ENCODE results near the gene SOWAHD.
"Not testable (repeated sequence)": the region's sequence is repeated elsewhere in the genome, so short reads cannot be mapped to it uniquely, and the experiment has no call there.

The SOWAHD gene, protein sequence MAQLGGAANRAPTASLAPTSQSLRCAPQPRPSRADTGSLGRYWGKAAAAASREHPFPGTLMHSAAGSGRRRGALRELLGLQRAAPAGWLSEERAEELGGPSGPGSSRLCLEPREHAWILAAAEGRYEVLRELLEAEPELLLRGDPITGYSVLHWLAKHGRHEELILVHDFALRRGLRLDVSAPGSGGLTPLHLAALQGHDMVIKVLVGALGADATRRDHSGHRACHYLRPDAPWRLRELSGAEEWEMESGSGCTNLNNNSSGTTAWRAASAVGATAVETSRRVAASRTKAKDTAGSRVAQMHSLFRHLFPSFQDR

DNA sequence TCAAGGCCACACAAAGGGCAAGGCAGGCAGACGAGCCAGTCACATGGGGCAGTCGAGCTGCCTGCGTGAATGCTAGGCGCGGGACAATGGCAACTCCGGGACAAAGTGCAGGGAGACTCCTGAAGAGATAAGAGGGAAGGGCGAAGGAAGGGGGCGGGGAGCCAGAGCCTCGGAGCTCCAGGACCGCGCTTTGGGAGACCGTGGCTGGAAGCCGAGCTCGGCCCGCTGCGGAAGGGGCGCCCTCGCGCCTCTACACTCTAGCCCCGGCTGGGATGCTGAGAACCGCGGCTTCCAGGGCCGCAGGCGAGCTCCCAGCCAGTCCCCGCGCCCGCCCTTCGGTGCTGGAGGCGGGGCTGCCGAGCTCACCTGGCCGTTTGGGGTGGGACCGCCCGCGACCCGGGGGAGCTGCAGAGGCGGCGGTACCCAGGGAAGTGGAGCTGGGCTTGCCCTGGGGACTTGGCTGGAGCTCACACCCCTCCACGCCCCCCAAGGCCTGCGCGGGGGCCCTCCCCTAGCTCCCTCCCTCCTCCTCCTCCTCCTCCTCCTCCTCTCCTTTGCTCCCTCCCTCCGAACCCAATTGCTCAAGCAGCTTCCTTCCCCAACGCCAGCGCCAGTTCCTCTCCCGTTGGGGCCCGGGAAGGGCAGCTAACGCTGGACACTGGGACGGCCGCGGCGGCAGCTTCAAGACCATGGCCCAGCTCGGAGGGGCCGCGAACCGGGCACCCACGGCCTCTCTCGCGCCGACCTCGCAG, at the start of gene SOWAHD:
Gene SOWAHD (plus strand): TSS at position 610 of the 752 bp plus-strand sequence. CDS start 80 bp downstream, at position 690.
- DNase-seq = no peak

DNA sequence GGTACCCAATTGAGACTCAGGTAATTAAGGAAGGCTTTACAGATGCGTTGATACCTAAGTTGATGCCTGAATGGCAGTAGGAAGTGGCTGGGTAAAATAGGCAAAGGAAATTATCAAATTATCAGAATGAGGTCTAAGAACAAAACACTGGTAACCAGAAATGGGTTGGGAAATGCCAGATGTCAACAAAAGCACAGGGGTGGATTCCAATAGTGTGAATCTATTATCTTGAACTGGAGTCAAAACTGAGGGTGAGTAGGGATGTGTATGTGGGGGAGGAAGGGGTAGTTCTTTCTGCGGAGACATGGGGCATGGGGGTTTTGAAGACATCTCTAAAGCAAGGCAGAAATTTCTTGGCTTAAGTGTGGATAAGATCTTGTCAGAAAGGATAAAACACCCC, 49.5 kb upstream of the SOWAHD start:
- no peak for DNase-seq

DNA sequence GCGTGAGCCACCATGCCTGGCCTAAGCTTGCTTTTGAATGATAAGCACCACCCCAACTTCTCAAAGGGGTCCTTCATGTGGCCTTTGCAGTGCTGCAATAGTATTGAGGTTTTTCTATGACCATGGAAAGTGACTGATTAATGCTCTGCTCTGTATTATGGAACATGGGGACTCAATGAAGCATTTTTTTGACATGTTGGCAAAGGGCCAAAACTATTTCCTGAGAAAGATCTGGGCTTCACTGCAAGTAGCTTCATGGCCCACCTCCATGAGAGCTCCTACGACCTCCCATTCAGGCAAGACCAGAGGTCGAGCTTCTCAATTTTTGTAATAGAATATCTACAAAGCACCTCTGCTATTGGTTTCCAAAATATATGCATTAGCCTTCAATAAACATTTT, 48.8 kb upstream of the SOWAHD start:
- no peak for DNase-seq

DNA sequence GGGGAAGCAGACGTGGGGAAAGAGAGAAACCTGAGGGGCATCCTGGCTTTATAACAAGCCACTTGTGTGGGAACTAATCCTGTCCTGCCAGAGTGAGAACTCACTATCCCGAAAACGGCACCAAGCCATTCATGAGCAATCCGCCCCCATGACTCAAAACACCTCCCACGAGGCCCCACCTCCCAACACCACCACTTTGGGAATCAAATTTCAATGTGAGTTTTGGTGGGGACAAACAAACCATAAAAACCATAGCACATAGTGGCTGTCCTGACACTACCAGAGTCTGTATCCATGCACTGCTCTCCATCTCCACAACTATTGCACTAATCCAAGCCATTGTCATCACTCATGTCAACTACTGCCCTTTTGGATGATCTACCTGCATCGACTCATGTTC, 36.9 kb upstream of the SOWAHD start:
- no peak for DNase-seq

DNA sequence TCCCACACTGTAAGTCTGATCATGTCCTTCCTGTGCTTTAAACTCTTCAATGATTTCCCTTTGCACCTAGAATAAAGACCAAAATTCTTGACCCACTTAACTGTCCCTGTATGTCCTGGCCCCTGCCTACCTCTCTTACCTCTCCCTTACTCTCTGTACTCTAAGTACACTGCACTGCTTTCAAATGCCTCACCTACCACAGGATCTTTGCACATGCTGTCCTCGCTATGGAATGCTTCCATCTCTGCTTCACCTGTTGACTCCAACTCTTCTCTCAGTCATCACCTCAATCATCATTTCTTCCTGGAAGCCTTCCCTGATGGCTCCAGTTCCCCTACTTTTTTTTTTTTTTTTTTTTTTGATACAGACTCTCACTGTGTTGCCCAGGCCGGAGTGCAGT, 36.5 kb upstream of the SOWAHD start:
- no peak for DNase-seq

DNA sequence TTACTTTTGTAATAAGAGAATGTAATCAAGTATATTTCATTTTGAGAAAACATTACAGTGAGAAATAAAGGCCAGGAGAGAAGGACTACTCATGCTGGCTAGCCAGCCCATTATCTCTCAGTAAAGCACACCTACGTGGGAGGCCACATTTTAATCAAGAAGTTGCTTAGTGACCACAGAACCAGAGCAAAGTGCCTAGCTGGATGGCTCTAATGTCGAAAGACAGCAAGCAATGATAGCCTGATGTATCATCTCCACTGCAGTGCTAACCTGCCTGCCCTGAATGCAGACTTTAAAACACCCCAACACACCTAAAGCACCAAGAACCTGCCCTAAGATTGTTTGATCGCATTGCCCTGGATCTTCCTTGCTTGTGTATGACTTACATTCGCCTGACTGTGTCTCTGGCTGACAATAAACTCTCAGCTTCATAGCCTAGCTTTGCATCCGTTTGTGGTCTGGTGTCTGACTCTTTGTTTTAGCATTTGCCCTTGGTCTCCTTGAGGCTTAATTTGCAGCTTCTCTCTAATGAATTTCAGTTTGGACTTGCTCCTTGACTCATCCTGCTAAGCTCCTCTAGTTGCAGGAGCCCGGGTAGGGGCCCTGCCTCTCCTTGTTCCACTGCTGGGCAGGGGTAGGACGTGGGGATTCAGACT, 31.4 kb upstream of the SOWAHD start:
- no peak for DNase-seq

DNA sequence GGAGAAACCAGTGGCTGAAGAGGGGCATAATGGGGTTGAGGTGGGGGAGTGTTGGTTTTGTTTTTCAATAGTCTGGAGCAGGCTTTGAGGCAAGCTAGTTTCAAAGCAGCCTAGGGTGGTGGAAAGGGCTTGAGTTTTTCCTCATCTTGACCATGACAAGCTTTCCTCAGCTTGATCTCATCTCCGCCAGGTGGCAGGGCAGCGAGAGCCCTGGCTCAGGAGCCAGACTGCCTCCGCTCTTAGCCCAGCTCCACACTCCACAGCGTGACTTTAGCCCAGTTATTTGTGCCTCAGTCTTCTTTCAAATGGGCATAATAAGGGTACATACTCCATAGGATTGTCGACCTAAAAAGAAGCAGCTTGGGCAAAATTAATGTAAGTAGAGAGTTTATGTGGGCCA, 29.9 kb upstream of the SOWAHD start:
- no peak for DNase-seq

DNA sequence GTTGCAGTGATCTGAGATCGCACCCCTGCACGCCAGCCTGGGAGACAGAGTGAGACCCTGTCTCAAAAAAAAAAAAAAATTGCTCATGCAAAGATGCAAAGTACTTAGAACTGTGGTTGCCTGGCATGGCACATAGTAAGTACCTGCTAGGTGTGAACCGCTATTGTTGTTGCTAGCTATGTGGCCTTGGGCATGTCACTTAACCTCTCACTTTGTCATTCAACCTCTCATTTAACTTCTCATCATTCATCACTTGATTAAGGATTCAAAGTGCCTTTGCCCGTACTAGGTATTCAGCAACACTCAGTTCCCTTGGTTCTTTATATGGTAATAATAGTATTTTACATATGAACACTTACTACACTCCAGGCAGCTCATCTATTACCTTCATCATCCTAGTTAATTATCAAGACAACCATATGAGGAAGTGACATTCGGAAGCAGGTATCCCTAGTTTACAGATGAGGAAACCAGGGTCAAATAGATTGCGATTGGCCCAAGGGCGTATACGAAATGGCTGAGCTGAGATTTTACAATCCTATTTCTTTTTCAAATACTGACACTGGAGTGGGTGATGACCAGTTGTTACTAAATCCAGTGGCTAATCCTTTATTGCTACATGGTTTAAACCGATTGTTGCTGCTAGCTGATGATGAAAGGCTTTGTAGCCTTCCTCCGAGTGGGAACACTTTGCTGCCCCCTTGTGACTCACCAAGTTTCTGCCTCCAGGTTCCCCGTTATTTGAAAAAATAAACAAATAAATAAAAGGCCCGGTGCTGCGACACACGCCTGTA, 28.8 kb upstream of the SOWAHD start:
- no peak for DNase-seq

DNA sequence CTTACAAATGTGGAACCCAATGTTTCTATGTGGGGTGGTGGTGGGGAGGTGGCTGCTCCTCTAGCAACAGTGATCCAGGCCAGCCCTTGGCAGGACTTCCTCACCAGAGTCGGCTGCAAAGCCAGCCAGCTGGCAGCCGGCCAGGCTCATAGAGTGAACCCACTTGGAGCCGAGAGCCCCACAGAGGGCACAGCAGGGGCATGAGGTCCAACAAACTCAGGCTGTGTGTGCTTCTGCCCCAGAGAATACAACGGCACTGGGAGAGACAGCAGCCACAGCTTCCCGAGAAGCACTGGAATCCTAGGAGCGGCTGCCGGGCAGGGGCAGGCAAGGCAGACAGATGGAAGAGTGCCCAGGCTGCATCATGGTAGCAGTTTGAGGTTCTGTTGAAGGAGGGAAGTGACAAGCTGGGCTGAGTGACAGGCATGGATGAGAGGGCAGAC, 23.5 kb upstream of the SOWAHD start:
- DNase-seq = no peak

DNA sequence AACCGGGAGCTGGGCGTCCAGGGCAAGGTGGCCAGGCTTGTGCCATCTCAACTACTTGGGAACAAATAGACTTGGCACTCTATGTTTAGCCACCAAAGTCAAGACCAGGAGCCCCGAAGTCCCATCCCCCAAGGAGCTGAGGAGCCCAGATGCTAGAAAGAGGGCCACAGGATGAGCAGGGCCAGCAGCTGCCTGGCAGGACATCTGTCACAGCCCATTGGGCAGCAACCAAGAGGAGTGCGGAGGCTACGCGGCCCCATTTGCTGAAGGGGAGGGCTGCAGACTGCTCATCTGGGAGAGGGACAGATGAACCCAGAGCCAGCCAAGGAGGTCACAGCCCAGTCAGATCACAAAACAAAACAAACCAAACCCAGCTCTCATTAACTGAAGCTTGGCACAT, 22.9 kb upstream of the SOWAHD start:
- no peak for DNase-seq

DNA sequence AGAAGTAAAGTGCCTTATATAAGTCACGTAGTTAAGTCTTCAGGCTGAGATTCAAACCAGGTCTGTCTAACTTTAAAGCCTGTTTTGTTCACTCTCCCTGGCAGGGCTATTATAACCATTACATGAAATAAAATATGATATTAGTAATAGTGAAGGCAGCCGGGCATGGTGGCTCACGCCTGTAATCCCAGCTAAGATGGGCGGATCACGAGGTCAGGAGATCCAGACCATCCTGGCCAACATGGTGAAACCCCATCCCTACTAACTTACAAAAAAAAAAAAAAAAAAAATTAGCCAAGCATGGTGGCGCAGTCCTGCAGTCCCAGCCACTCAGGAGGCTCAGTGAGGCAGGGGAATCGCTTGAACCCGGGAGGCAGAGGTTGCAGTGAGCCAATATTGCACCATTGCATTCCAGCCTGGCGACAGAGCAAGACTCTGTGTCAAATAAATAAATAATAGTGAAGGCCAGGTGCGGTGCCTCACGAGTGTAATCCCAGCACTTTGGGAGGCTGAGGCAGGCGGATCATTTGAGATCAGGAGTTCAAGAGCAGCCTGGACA, 22.1 kb upstream of the SOWAHD start:
- no peak for DNase-seq

DNA sequence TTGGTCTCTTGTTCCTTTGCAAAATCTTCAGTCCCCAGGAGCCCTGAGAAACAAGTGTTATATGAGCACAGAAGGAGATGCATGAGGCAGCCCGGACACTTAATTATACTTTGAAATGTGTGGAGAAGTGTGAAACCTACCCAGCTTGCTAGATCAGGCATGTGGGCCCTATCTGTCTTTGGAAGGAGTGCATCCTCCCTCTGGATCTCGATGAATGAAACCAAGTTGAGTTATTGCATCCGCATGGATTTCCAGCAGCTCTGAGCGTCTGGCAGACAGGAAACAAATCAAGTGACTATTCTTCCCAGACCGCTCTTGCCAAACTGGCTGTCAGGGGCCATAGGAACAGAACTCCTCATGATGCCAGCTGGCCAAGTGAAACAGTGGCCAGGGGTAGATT, 19.6 kb upstream of the SOWAHD start:
- no peak for DNase-seq

DNA sequence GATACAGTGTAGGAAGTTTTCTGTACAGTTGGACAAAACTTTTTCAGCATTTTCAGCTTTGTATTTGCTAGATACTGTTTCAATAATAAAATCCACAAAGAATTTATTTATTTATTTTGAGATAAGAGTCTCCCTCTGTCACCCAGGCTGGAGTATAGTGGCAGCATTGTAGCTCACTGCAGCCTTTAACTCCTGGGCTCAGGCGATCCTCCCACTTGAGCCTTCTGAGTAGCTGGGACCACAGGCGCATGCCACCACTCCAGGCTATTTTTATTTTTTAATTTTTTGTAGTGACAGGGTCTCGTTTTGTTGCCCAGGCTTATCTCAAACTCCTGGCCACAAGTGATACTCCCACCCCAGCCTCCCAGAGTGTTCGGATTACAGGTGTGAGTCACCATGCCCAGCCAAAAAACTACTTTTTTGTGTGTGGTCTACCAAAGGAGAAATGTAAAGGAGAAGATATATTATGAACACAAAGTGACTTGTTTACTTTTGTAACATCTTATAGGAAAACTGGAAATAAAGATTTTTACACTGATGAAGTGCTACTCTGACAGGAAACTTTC, 13.0 kb upstream of the SOWAHD start:
- DNase-seq = no peak

DNA sequence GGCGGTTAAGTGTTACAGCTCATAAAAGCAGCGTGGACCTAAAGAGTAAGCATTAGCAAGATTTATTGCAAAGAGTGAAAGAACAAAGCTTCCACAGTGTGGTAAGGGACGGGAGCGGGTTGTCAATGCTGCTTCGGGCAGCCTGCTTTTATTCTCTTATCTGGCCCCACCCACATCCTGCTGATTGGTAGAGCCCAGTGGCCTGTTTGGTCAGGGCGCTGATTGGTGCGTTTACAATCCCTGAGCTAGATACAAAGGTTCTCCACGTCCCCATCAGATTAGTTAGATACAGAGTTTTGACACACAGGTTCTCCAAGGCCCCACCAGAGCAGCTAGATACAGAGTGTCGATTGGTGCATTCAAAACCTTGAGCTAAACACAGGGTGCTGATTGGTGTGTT, 8.3 kb upstream of the SOWAHD start:
- DNase-seq = not testable (repeated sequence)

DNA sequence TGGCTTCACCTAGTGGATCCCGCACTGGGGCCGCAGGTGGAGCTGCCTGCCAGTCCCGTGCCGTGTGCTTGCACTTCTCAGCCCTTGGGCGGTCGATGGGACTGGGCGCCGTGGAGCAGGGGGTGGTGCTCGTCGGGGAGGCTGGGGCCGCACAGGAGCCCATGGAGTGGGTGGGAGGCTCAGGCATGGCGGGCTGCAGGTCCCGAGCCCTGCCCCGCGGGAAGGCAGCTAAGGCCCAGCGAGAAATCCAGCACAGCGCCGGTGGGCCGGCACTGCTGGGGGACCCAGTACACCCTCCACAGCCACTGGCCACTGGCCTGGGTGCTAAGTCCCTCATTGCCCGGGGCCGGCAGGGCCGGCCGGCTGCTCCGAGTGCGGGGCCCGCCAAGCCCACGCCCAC, 7.6 kb upstream of the SOWAHD start:
- DNase-seq = not testable (repeated sequence)

DNA sequence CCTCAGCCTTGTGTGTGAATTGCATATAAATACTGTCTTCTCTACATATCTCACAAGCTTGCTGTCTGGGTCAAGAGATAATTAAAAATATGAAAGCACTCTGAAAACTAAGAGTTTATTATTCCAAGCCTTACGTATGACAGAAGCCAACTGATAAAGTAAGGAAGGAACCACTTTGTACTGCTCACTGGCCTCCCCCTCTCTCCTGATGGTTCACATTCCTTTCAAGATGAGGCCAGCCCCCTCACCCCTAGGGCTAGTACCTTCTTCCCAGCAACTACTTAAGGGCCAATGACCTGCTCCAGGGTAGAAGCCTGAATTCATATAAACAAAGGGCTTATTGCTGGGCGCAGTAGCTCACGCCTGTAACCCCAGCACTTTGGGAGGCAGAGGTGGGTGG, 5.4 kb upstream of the SOWAHD start:
- no peak for DNase-seq

DNA sequence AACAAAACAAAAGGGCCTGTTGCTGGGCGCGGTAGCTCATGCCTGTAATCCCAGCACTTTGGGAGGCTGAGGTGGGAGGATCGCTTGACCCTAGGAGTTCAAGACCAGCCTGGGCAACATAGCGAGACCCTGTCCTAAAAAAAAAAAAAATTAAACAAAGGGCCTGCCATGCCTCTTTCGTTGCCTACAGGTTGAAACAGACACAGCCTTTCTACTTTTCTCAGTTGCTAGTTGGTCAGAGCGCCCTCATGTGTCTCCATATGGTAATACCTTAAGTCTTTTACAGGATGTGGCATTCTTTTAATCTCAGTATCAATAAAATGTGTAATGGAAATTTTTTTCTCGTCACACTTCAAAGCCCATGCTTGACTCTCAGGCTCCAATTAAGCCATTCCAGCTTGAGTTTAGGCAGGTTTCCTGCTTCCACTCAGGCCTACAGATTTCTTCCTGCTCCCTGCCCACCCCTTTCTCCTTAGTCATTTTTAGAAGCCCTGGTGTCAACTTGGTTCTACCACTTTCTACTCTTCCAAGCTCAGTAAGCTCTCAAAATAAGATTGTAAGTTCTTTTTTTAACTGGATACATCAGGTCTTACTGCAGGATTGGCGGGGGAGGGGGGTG, 4.6 kb upstream of the SOWAHD start:
- DNase-seq = no peak

DNA sequence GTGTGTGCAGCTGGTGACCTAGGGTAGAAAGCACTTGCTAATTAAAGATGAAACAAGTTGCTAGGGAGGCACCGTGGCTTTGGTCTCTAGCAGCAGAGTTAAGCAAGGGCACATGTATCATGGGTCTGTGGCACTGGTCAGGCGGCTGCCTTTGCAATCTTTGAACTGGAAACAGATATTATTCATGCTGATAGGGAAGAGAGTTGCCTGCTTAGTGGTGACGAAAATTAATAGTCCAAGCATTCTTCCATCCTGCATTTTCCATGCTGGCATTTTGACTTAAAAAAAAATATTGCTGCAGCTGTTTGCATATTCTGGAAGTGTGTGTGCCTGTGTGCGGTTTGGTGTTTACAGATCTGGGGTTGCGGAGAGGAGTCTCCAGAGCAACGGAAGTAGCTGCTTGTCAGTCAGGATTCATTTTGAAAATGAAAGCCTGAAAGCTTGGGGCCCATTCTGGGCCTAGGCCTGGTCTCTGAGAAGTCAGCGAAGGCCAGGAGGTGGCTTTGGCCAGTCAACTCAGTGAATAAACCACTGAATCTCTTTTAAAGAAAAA, 2.3 kb upstream of the SOWAHD start:
- DNase-seq = no peak

DNA sequence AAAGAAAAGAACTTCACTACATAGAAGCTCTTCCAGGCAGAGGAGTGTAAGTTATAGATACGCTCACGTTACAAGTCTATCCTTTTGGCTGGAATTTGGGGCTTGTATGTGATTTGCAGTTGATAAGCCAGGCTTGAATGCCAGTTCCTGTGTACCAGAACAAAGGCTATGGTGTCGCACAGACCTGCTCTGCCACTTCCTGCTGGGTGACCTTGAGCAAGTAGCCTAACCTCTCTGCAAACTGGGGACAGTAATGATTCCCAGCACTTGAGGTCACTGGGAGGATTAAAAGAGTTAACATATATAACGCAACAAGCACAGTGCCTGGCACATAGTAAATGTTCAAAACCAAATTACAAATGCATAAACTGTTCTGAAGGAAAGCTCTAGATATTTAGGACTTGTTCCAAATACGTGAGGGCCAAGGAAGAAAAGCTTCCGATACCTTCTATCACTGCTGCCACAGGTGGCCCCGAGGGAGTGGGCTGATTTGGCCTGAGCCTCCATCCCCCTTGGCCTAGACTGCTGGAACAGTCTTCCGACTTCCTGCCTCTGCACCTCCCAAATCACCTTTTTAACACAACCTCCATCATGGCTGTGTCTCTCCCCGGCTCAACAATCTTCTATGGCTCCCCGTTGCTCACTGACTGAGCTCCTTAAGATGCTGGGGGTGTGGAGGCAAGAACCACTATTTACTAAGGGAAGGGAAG, 1.3 kb upstream of the SOWAHD start:
- DNase-seq = no peak

DNA sequence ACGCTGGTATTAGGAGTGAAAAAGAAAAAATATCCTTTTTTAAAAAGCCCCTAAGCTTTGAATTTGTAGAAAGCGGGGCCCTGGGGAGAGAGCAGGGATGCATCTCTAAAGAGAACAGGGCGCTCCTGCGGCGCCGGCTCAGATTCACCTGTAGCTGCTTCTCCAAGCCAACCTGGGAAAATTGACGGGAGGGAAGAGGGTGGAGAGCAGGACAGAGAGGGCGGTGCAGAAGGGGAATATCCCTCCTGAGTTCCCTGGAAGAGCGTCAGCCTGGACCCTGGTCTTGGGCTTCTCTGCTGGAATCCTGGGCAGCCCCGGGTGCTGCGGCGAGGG, 776 bp upstream of the SOWAHD start:
- no peak for DNase-seq

DNA sequence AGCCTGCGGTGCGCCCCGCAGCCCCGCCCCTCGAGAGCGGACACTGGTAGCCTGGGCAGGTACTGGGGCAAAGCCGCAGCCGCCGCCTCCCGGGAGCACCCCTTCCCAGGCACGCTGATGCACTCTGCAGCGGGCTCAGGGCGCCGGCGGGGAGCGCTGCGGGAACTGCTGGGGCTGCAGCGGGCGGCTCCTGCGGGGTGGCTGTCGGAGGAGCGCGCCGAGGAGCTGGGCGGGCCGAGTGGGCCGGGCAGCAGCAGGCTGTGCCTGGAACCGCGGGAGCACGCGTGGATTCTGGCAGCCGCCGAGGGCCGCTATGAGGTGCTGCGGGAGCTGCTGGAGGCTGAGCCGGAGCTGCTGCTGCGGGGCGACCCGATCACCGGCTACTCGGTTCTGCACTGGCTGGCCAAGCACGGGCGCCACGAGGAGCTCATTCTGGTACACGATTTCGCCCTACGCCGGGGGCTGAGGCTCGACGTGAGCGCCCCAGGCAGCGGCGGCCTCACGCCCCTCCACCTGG, 401 bp downstream of the SOWAHD start:
- DNase-seq = no peak
